ENCODE measurements around the gene ZNF282.
"Not testable (repeated sequence)": the region's sequence is repeated elsewhere in the genome, so short reads cannot be mapped to it uniquely, and the experiment has no call there.

ZNF282 gene

GRCh38 chr7:149239345-149240143 is 44.2 kb downstream of the ZNF282 start, which contains the start of gene ZNF212:
Gene ZNF212, plus strand, starts transcription at chr7:149239651. Its CDS starts 128 bp downstream, at chr7:149239779.
- H3K9me3 Mint-ChIP-seq: no peaks in the 10 kb centered on the region
- no peaks in the 10 kb centered on the region for H3K36me3 Mint-ChIP-seq (ENCODE audit: insufficient read depth)
- DNase-seq (peak; percentile 78 to 84 (median 82)), ATAC-seq (replicated peaks) (peak; percentile 99)
- H3K27me3 Mint-ChIP-seq: peaks cover 0 to 8% of the 10 kb centered on the region in 2 donors
- H3K4me1 Mint-ChIP-seq (ENCODE audit: low read depth in 2 of 2): peaks cover 17 to 30% of the 10 kb centered on the region in 2 donors
- peak within 1 kb of the TSS; percentile 89 to 94 for H3K27ac Mint-ChIP-seq
- peak within 1 kb of the TSS; percentile 90 for H3K4me3 Mint-ChIP-seq

GRCh38 chr7:149240637-149241036 is 45.3 kb downstream of the ZNF282 start:
- Mint-ChIP-seq H3K9me3 (no peaks in the 10 kb centered on the region), H3K4me1 (ENCODE audit: low read depth in 2 of 2) (peaks cover 25 to 35% of the 10 kb centered on the region in 2 donors), H3K27me3 (peaks cover 0 to 8% of the 10 kb centered on the region in 2 donors), H3K4me3 (peak overlapping the region; percentile 90), H3K27ac (peak overlapping the region; percentile 89 to 94), H3K36me3 (ENCODE audit: insufficient read depth) (no peaks in the 10 kb centered on the region)
- ATAC-seq (replicated peaks): no peak
- DNase-seq: no peak

DNA sequence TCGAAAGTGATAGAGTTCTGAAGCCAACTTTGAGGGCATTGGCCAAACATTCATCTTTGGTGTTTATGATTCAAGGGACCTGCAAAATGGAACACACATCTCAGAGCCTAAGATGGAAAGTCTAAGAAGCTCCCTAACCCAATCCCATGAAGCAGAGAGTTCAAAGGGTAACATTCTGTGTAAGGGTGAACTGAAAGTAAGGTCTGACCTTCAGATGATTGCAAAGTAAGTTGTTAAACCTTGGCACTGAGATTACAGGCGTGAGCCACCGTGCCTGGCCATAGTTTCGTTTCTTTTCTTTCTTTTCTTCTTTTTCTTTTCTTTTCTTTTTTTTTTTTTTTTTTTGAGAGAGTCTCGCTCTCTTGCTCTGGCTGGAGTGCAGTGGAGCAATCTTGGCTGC is 46.4 kb downstream of the ZNF282 start:
- H3K27ac Mint-ChIP-seq: no peak overlapping the region

DNA sequence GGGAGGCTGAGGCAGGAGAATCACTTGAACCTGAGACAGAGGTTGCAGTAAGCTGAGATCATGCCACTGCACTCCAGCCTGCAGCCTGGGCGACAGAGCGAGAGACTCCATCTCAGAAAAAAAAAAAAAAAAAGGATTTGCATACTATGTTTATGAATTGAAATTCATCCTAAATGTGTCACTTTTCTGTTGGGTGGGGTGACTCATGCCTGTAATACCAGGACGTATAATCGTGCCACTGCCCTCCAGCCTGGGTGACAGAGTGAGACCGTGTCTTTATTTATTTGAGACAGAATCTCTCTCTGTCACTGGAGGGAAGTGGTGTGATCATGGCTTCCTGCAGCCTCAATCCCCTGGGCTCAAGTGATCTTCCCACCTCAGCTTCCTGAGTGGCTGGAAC is 49.9 kb downstream of the ZNF282 start:
- Mint-ChIP-seq H3K36me3 (ENCODE audit: insufficient read depth) (peaks cover 8% of the 10 kb centered on the region), H3K27ac (peak overlapping the region; percentile 22 to 46), H3K27me3 (no peaks in the 10 kb centered on the region), H3K4me3 (no peak overlapping the region), H3K4me1 (ENCODE audit: low read depth in 2 of 2) (peaks cover 31 to 38% of the 10 kb centered on the region in 2 donors), H3K9me3 (no peaks in the 10 kb centered on the region)
- DNase-seq (no peak), ATAC-seq (replicated peaks) (no peak)

More for the DNA sequence above, 46.4 kb downstream of the ZNF282 start:
- ATAC-seq (replicated peaks) (no peak), DNase-seq (no peak)
- Mint-ChIP-seq H3K27me3 (peaks cover 0 to 2% of the 10 kb centered on the region in 2 donors), H3K9me3 (no peaks in the 10 kb centered on the region), H3K36me3 (ENCODE audit: insufficient read depth) (no peaks in the 10 kb centered on the region), H3K4me3 (peak overlapping the region; percentile 40 to 90), H3K4me1 (ENCODE audit: low read depth in 2 of 2) (peaks cover 29 to 40% of the 10 kb centered on the region in 2 donors)

DNA sequence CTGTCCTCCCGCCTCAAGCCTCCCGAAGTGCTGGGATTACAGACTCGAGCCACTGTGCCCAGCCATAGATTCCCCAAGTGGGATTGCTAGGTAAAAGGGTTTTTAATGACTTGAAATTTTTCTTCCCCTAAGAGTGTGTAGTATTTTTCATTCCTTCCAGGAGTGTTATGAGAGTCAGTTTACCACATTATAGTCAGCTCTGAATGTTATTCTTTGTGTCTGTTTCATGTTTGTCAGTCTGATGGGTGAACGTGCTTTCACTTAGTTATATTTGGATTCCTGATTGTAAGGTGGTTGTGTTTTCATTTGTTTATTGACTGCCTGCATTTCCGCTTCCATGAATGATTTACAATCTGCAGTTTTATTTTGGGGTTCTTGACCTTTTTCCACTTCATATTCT is 50.4 kb downstream of the ZNF282 start:
- H3K36me3 Mint-ChIP-seq (ENCODE audit: insufficient read depth): peaks cover 13% of the 10 kb centered on the region
- no peaks in the 10 kb centered on the region for H3K27me3 Mint-ChIP-seq
- no peaks in the 10 kb centered on the region for H3K9me3 Mint-ChIP-seq
- H3K4me1 Mint-ChIP-seq (ENCODE audit: low read depth in 2 of 2): peaks cover 27 to 33% of the 10 kb centered on the region in 2 donors
- no peak overlapping the region for H3K4me3 Mint-ChIP-seq
- H3K27ac Mint-ChIP-seq: peak overlapping the region; percentile 22 to 46
- ATAC-seq (replicated peaks): no peak
- DNase-seq: no peak

- no peak for DNase-seq
Observed at GRCh38 chr7:149248777-149249176, 53.4 kb downstream of the ZNF282 start.

DNA sequence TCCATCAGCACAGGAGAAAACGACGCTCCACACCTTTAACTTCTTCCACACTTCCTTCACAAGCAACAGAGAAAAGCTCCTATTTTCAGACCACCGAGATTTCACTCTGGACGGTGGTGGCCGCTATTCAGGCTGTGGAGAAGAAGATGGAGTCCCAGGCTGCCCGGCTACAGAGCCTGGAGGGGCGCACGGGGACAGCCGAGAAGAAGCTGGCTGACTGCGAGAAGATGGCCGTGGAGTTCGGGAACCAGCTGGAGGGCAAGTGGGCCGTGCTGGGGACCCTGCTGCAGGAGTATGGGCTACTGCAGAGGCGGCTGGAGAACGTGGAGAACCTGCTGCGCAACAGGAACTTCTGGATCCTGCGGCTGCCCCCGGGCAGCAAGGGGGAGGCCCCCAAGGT is 54.8 kb downstream of the ZNF282 start:
- not testable (repeated sequence) for H3K4me3 Mint-ChIP-seq; H3K27me3 Mint-ChIP-seq; H3K9me3 Mint-ChIP-seq; DNase-seq; ATAC-seq (replicated peaks)
- Mint-ChIP-seq H3K27ac (peak overlapping the region in 1 of 2 donors; percentile 58), H3K4me1 (ENCODE audit: low read depth in 2 of 2) (peaks cover 18 to 19% of the 10 kb centered on the region in 2 donors), H3K36me3 (ENCODE audit: insufficient read depth) (peaks cover 33% of the 10 kb centered on the region)

More at GRCh38 chr7:149248777-149249176, 53.4 kb downstream of the ZNF282 start:
- Mint-ChIP-seq H3K36me3 (ENCODE audit: insufficient read depth) (peaks cover 30% of the 10 kb centered on the region), H3K27ac (peak overlapping the region; percentile 53 to 60), H3K4me1 (ENCODE audit: low read depth in 2 of 2) (peaks cover 24 to 25% of the 10 kb centered on the region in 2 donors), H3K4me3 (no peak overlapping the region), H3K27me3 (no peaks in the 10 kb centered on the region), H3K9me3 (no peaks in the 10 kb centered on the region)
- no peak for ATAC-seq (replicated peaks)

DNA sequence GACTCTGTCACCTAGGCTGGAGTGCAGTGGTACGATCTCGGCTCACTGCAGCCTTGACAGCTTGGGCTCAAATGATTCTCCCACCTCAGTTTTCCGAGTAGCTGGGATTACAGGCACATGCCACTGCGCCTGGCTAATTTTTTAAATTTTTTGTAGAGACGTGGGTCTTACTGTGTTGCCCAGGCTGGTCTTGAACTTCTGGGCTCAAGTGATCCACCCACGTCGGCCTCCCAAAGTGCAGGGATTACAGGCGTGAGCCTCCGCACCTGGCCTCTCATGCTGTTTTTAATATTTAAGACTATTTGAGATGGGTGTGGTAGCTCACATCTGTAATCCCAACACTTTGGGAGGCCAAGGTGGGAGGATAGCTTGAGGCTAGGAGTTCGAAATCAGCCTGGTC is 56.2 kb downstream of the ZNF282 start:
- H3K27me3 Mint-ChIP-seq; H3K27ac Mint-ChIP-seq; H3K4me3 Mint-ChIP-seq; ATAC-seq (replicated peaks); DNase-seq; H3K9me3 Mint-ChIP-seq: not testable (repeated sequence)
- H3K36me3 Mint-ChIP-seq (ENCODE audit: insufficient read depth): peaks cover 33% of the 10 kb centered on the region
- peaks cover 11 to 12% of the 10 kb centered on the region in 2 donors for H3K4me1 Mint-ChIP-seq (ENCODE audit: low read depth in 2 of 2)

GRCh38 chr7:149252378-149252777 is 57.0 kb downstream of the ZNF282 start:
- no peak for ATAC-seq (replicated peaks)
- Mint-ChIP-seq H3K27me3 (no peaks in the 10 kb centered on the region), H3K36me3 (ENCODE audit: insufficient read depth) (peaks cover 33% of the 10 kb centered on the region)

DNA sequence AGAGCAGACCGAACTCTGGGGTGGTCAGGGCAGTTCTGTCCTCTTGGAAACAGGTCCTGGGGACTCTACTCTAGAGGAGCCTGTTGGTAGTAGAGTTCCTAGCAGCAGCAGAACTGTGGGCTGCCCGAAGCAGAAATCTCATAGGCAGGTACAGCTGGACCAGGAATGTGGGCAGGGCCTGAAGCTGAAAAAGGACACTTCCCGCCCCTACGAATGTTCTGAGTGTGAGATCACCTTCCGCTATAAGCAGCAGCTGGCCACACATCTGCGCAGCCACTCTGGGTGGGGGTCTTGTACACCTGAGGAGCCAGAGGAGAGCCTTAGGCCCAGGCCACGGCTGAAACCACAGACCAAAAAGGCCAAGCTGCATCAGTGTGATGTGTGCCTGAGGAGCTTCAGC is 58.3 kb downstream of the ZNF282 start:
- Mint-ChIP-seq H3K4me3 (no peak overlapping the region), H3K9me3 (no peaks in the 10 kb centered on the region), H3K27ac (no peak overlapping the region), H3K27me3 (no peaks in the 10 kb centered on the region), H3K4me1 (ENCODE audit: low read depth in 2 of 2) (peaks cover 0 to 2% of the 10 kb centered on the region in 2 donors), H3K36me3 (ENCODE audit: insufficient read depth) (peaks cover 33% of the 10 kb centered on the region)
- DNase-seq (no peak), ATAC-seq (replicated peaks) (no peak)

More at GRCh38 chr7:149252378-149252777, 57.0 kb downstream of the ZNF282 start:
- DNase-seq: no peak
- no peak overlapping the region for H3K4me3 Mint-ChIP-seq
- no peak overlapping the region for H3K27ac Mint-ChIP-seq
- H3K9me3 Mint-ChIP-seq: no peaks in the 10 kb centered on the region
- H3K4me1 Mint-ChIP-seq (ENCODE audit: low read depth in 2 of 2): peaks cover 9 to 11% of the 10 kb centered on the region in 2 donors

DNA sequence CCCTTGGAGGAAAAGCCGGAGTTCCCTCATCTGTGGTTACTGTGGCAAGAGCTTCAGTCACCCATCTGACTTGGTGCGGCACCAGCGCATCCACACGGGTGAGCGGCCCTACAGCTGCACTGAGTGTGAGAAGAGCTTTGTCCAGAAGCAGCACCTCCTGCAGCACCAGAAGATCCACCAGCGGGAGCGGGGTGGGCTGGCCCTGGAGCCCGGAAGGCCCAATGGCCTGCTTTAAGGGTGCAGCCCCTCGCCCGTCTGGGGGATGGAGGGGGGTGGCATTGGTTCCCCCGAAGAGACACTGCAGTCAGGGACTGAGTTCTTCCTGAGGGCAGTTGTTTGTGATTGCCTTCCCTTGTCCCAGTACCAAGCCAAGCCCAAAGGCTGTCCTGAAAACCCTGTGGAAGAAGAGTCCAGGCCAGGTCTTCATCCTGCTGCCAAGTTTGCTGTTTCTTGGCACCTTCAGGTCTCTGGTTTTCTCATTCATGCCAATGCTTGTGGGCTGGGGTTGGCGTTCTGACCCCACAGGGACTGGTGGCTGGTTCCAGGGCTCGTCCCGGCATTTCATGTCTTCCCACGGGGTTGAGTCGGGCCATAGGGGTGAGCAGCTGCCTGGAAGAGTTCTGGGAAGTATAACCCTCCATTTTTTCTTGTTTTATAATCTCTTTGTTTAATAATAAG is 59.0 kb downstream of the ZNF282 start:
- Mint-ChIP-seq H3K4me1 (ENCODE audit: low read depth in 2 of 2) (no peaks in the 10 kb centered on the region), H3K27ac (no peak overlapping the region), H3K27me3 (no peaks in the 10 kb centered on the region), H3K9me3 (no peaks in the 10 kb centered on the region), H3K4me3 (no peak overlapping the region), H3K36me3 (ENCODE audit: insufficient read depth) (peaks cover 28% of the 10 kb centered on the region)
- DNase-seq (no peak), ATAC-seq (replicated peaks) (no peak)

DNA sequence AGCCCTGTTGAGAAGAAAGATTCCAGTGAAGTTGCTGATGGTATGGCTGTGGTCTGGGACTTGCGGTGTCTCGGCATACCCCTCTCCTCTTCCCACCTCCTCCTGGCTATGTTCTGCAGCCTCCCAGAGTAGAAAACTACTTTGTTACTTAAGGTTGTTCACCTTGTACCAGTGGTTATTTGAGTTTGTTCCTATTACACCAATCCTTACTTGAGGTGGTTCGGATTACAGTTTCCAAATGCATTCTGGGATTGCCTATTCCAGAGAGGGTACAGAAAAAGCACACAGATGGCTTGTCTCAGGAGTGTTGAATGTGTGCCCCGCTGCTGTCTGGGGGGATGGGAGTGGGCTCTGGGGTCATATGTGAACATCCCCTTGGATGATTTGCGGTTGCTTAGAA is 59.8 kb downstream of the ZNF282 start:
- H3K27me3 Mint-ChIP-seq: no peaks in the 10 kb centered on the region
- H3K36me3 Mint-ChIP-seq (ENCODE audit: insufficient read depth): peaks cover 25% of the 10 kb centered on the region
- peak overlapping the region in 1 of 2 donors; percentile 52 for H3K27ac Mint-ChIP-seq
- DNase-seq (no peak), ATAC-seq (replicated peaks) (no peak)
- H3K9me3 Mint-ChIP-seq: no peaks in the 10 kb centered on the region
- no peak overlapping the region for H3K4me3 Mint-ChIP-seq
- H3K4me1 Mint-ChIP-seq (ENCODE audit: low read depth in 2 of 2): no peaks in the 10 kb centered on the region

- H3K4me1 Mint-ChIP-seq (ENCODE audit: low read depth in 2 of 2): peaks cover 5 to 6% of the 10 kb centered on the region in 2 donors
- peaks cover 18% of the 10 kb centered on the region for H3K36me3 Mint-ChIP-seq (ENCODE audit: insufficient read depth)
- H3K27ac Mint-ChIP-seq: peak overlapping the region in 1 of 2 donors; percentile 13
- no peaks in the 10 kb centered on the region for H3K9me3 Mint-ChIP-seq
- ATAC-seq (replicated peaks): no peak
- H3K27me3 Mint-ChIP-seq: no peaks in the 10 kb centered on the region
- H3K4me3 Mint-ChIP-seq: no peak overlapping the region
- DNase-seq: no peak
Observed at GRCh38 chr7:149256568-149256967, 61.2 kb downstream of the ZNF282 start.

Data from effector memory CD8-positive, alpha-beta T cell (primary cell).